CD4-positive, alpha-beta memory T cell (primary cell): Measurements from ENCODE around the gene DHFR. TPM values are rescaled to one million over a fixed set of nuclear protein-coding genes. Genes with fewer than 3 reads are reported as not detected.

Experiments used
- CTCF ChIA-PET: fragments of 350-600 bp; sonication (Branson Sonifier 250); formaldehyde crosslinking; loops from one replicate; lab custom pipeline; 2021; ENCODE audit warnings: inconsistent platforms; ENCODE audit not compliant: partially characterized antibody; lab: Charles Lee
- POLR2A ChIA-PET: fragments of 350-600 bp; sonication (Branson Sonifier 250); formaldehyde crosslinking; loops from one replicate; lab custom pipeline; 2021; ENCODE audit not compliant: partially characterized antibody; lab: Charles Lee
- DNase-seq, 5 donors: peaks; one replicate each; pipeline versions ENCODE4 v3.0.0 to v3.0.0-alpha.2; 2020 to 2022; ENCODE audit warnings: mixed read lengths in 1 of 5
- H3K27ac ChIP-seq: one replicate; pipeline ENCODE4 v1.7.0; 2013; ENCODE audit warnings: low read depth, low read length
- H3K27me3 ChIP-seq: 2 replicates; pipeline ENCODE4 v1.7.0; 2013; ENCODE audit warnings: mild to moderate bottlenecking, low read length, moderate library complexity; ENCODE audit not compliant: insufficient read depth
- H3K36me3 ChIP-seq: 2 replicates; pipeline ENCODE4 v1.7.0; 2013; ENCODE audit warnings: mild to moderate bottlenecking, low read length, moderate library complexity; ENCODE audit not compliant: insufficient read depth
- H3K4me1 ChIP-seq: 2 replicates; pipeline ENCODE4 v1.7.0; 2013; ENCODE audit warnings: mild to moderate bottlenecking, low read length, moderate library complexity; ENCODE audit not compliant: insufficient read depth
- H3K4me3 ChIP-seq, 2 donors: one replicate each; pipeline ENCODE4 v1.7.0; 2013; ENCODE audit warnings: low read length in 2 of 2, mild to moderate bottlenecking in 1 of 2
- H3K9me3 ChIP-seq, 2 donors: one replicate each; pipeline ENCODE4 v1.7.0; 2013; ENCODE audit warnings: low read length in 2 of 2, control low read depth in 1 of 2; ENCODE audit not compliant: control insufficient read depth in 1 of 2
- H3K27ac Mint-ChIP-seq, 7 donors: one replicate each; pipeline ENCODE4 v1.8.0; 2020 to 2021; ENCODE audit warnings: mixed read lengths in 7 of 7, mild to moderate bottlenecking in 6 of 7, inconsistent platforms in 3 of 7, moderate library complexity in 3 of 7
- H3K27me3 Mint-ChIP-seq, 2 donors: one replicate each; pipeline ENCODE4 v1.8.0; 2020 to 2021; ENCODE audit warnings: mixed read lengths in 2 of 2
- H3K36me3 Mint-ChIP-seq, 2 donors: one replicate each; pipeline ENCODE4 v1.8.0; 2020 to 2021; ENCODE audit warnings: mixed read lengths in 2 of 2, inconsistent platforms in 1 of 2, mild to moderate bottlenecking in 1 of 2
- H3K4me1 Mint-ChIP-seq, 4 donors: one replicate each; pipeline ENCODE4 v1.8.0; 2020 to 2021; ENCODE audit warnings: mixed read lengths in 4 of 4, mild to moderate bottlenecking in 1 of 4
- H3K4me3 Mint-ChIP-seq, 8 donors: one replicate each; pipeline ENCODE4 v1.8.0; 2020 to 2021; ENCODE audit warnings: mixed read lengths in 8 of 8, mild to moderate bottlenecking in 7 of 8, moderate library complexity in 6 of 8, inconsistent platforms in 3 of 8
- H3K9me3 Mint-ChIP-seq, 8 donors: one replicate each; pipeline ENCODE4 v1.8.0; 2020 to 2021; ENCODE audit warnings: mixed read lengths in 8 of 8, mild to moderate bottlenecking in 5 of 8, inconsistent platforms in 3 of 8, moderate library complexity in 1 of 8
- intact Hi-C: fragments of 100-400 bp; cut with micrococcal nuclease; formaldehyde crosslinking; loops from one replicate; pipeline ENCODE4 v1.15.1; 2023
- polyA plus RNA-seq, 2 donors: library from polyadenylated mRNA; unstranded; fragments of 300-500 nt; fragmentation: Illumina TruSeq; gene quantifications; one replicate each; pipeline ENCODE4 v1.2.3, GENCODE V29; 2021
- total RNA-seq, 2 experiments: library from RNA; stranded (reverse); gene quantifications; one replicate each; pipeline ENCODE4 v1.2.3, GENCODE V29; 2021

The DHFR gene
- total and polyA plus RNA-seq, 4 experiments from 2014 or later = 1.3 to 19.2 (median 10.1) TPM

DNA sequence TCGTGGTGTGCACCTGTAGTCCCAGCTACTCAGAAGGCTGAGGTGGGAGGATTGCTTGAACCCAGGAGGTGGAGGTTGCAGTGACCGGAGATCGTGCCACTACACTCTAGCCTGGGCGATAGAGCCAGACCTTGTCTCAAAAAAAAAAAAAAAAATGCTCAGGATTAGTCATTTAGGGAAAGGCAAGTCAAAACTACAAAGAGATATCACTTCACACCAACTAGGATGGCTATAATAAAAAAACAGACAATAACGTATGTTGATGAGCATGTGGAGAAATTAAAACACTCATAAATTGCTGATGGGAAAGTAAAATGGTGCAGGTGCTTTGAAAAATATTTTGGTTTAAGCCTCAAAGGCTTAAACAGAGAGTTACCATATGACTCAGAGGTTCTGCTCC lies 78.4 kb downstream of the DHFR start:
- no peaks in the 10 kb centered on the region for H3K9me3 ChIP-seq
- intact Hi-C loops = no loop called here
- H3K27me3 Mint-ChIP-seq = peaks cover 24 to 28% of the 10 kb centered on the region in 2 donors
- no peaks in the 10 kb centered on the region for H3K36me3 Mint-ChIP-seq
- peaks cover 0 to 5% (median 0%) of the 10 kb centered on the region in 8 donors for H3K9me3 Mint-ChIP-seq
- H3K4me1 ChIP-seq = no peaks in the 10 kb centered on the region
- H3K36me3 ChIP-seq = no peaks in the 10 kb centered on the region
- H3K4me3 ChIP-seq = no peak overlapping the region
- POLR2A ChIA-PET = no interaction called here
- peaks cover 0 to 5% (median 0%) of the 10 kb centered on the region in 4 donors for H3K4me1 Mint-ChIP-seq
- H3K27me3 ChIP-seq = peaks cover 5% of the 10 kb centered on the region
- no peak for DNase-seq
- no peak overlapping the region for H3K27ac ChIP-seq
- no peak overlapping the region for H3K4me3 Mint-ChIP-seq
- no peak overlapping the region for H3K27ac Mint-ChIP-seq
- CTCF ChIA-PET = no interaction called here

Other genes with a start within 250 kb of the DHFR start
- 10 to 100 TPM; 23.2 to 25.3 TPM for gene ZFYVE16, start 246.9 kb downstream of the DHFR start, total RNA-seq
- gene ZFYVE16, start 246.9 kb downstream of the DHFR start, polyA plus RNA-seq = 1 to 10 TPM; 2.5 to 6.5 TPM
- under 1 TPM; 0.39 to 0.47 TPM for gene FAM151B, start 166.9 kb downstream of the DHFR start, total RNA-seq
- gene FAM151B, start 166.9 kb downstream of the DHFR start, polyA plus RNA-seq = under 1 TPM in 1 of 2 donors, not detected in 1; 0.16 TPM
- gene ANKRD34B, start 84.7 kb downstream of the DHFR start, total RNA-seq = not detected
- not detected for gene ANKRD34B, start 84.7 kb downstream of the DHFR start, polyA plus RNA-seq
- gene MSH3, start 331 bp downstream of the DHFR start, total RNA-seq = 10 to 100 TPM; 14.3 to 17.1 TPM
- 10 to 100 TPM; 14.3 to 16.4 TPM for gene MSH3, start 331 bp downstream of the DHFR start, polyA plus RNA-seq